ENCODE measurements around the gene NUFIP1.
A peak's percentile ranks its signal among the peaks of the same experiment; 100 is the strongest.
"Not testable (repeated sequence)": the region's sequence is repeated elsewhere in the genome, so short reads cannot be mapped to it uniquely, and the experiment has no call there.

The NUFIP1 gene

DNA sequence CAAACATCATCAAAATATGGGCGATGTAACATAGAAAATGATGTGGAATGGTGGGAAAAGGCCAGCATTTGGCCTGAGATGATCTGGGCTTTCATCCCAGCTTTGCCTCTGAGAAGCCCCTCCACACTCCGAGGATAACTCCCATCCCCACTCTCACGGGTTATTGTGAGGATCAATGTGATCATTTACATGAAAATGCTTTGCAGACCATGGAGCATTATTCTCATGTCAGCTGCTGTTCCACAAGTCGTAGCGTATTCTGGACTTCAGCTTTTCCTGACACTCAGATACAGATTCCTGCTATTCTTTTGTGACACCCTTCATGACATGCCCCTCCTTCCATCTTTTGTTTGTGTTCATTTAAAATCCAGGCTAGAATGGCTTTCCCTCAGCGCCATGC lies 86.5 kb downstream of the NUFIP1 start:
- no peak for DNase-seq (ENCODE audit: low read depth)
- no peak overlapping the region for H3K4me3 ChIP-seq (ENCODE audit: low read length)
- TF ChIP-seq, protein P1, sequence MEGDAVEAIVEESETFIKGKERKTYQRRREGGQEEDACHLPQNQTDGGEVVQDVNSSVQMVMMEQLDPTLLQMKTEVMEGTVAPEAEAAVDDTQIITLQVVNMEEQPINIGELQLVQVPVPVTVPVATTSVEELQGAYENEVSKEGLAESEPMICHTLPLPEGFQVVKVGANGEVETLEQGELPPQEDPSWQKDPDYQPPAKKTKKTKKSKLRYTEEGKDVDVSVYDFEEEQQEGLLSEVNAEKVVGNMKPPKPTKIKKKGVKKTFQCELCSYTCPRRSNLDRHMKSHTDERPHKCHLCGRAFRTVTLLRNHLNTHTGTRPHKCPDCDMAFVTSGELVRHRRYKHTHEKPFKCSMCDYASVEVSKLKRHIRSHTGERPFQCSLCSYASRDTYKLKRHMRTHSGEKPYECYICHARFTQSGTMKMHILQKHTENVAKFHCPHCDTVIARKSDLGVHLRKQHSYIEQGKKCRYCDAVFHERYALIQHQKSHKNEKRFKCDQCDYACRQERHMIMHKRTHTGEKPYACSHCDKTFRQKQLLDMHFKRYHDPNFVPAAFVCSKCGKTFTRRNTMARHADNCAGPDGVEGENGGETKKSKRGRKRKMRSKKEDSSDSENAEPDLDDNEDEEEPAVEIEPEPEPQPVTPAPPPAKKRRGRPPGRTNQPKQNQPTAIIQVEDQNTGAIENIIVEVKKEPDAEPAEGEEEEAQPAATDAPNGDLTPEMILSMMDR (IDR thresholded peaks at IDR 0.05; ENCODE audit: insufficient read depth, low read depth, low read length, missing control alignments) = no peak

DNA sequence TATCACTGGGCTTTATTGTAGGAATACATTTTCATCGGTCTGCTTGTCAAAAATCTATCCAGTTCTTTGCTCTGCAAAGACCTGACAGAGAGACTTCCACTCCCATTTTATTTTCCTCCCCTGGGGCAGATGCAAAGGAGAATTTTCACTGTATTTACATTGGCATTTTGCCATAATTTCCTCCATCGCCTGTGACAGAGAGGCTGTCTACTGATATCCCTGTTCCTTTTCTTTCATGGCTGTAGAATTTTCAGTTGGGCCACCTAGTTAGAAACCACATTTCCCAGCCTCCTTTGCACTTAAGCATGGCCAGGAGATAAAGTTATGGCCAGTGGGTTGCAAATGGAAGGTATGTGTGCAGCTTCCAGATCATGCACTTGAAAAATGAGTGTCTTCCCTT lies 89.3 kb downstream of the NUFIP1 start:
- TF ChIP-seq, protein P1 (IDR thresholded peaks at IDR 0.05; ENCODE audit: insufficient read depth, low read depth, low read length, missing control alignments) = no peak
- no peak overlapping the region for H3K4me3 ChIP-seq (ENCODE audit: low read length)
- DNase-seq (ENCODE audit: low read depth) = peak; percentile 34

DNA sequence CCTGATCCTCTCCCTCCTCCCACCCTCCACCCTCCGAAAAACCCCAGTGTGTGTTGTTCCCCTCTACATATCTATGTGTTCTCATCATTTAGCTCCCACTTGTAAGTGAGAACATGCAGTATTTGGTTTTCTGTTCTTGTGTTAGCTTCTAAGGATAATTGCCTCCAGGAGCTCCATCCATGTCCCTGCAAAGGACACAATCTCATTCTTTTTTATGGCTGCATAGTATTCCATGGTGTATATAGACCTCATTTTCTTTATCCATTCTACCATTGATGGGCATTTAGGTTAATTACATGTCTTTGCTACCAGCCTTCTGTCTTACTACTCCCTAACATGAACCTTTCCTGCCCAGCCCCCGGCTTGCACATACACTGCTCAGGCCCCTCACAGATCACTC lies 91.0 kb downstream of the NUFIP1 start:
- not testable (repeated sequence) for H3K4me3 ChIP-seq (ENCODE audit: low read length); DNase-seq (ENCODE audit: low read depth)

DNA sequence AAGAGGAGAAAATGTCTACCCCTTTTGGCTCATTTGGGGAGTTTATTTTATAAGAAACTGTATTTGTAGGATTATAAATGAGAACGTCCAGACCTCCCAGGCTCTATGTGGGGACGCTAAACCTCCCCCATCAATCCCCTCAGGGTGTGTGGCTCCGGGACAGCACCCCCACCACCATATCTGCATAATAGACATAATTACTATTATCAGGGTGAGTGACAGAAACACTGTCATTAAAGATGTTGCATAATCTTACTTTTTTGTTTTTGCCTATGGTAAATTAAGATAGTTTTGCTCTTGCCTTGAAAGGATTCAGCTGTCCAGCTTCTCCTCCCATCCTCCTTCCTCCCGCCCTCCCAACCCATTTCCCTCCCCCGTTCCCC lies 93.3 kb downstream of the NUFIP1 start:
- H3K4me3 ChIP-seq (ENCODE audit: low read length) = no peak overlapping the region
- TF ChIP-seq, protein P1 (IDR thresholded peaks at IDR 0.05; ENCODE audit: insufficient read depth, low read depth, low read length, missing control alignments) = no peak
- no peak for DNase-seq (ENCODE audit: low read depth)

DNA sequence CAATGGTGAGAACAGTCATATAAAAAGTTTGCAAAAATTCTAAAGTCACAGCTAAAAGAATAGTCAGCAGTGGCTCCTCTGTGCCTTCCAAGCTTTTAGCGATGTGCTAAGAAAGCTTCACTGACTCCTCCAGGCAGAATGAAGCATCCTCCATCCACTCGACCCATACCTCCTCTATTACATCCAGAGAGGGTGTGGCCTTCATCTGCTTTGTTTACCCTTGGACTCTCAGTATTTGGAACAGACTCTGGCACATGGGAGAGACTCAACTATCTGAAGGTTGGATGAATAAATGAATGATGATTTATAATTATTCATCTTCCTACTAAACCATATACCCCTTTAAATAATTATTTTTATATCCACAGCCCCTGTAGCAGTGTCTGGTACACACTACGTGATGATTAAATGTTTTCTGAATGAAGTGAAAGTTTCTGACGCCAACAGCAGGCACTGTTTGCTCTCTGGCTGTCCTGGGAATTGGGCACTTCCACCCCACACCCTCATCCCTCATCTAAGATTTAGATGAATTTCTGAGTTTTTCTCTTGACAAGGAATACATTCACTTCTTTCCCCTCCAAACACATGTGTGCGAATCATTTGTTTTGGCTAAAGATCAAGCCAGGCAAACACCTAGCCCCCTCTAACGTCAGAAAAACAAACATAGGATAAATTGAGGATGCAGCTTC lies 93.9 kb downstream of the NUFIP1 start:
- no peak for DNase-seq (ENCODE audit: low read depth)
- H3K4me3 ChIP-seq (ENCODE audit: low read length) = no peak overlapping the region
- TF ChIP-seq, protein P1 (IDR thresholded peaks at IDR 0.05; ENCODE audit: insufficient read depth, low read depth, low read length, missing control alignments) = no peak

DNA sequence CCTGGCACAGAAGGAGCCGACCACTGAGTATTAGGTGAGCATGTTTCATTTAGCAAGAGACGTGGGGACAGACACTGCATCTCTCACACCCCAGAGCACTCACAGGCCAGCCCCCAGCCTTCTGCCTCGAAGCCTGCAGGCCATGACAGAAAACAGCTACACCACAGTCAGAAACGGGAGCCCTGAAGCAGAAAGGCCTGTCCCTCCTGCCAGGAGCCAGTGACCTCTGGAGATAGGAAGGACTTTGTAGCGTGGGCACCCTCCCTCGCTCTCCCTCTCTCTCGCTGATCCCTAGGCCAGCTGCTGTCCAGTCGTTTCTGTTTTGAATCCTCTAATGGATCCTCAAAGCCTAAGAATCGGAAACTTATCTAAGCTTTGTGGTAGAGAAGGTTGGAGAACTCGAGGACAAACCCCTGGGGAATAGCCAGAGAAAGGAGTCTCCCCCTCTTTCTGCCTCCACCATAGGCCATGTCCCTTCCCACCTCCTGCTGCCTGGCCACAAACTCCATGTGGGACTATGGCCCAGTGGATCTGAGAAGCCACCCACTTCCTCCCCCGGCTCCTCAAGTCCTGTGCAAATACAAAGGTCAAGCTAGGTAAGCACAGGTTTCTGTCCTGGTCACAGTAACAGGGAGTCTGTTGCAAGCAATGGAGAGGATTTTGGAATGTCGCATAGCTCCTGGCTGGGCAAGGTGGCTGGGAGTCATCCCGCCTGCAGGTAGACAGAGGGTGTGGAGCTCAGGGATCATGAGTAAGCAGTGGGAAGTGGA lies 95.1 kb downstream of the NUFIP1 start:
- TF ChIP-seq, protein P1 (IDR thresholded peaks at IDR 0.05; ENCODE audit: insufficient read depth, low read depth, low read length, missing control alignments) = no peak
- no peak overlapping the region for H3K4me3 ChIP-seq (ENCODE audit: low read length)
- DNase-seq (ENCODE audit: low read depth) = peak; percentile 33
